HFFc6 (cell line): ENCODE data around the gene CNPY3. TPM values are rescaled to one million over a fixed set of nuclear protein-coding genes. Genes with fewer than 3 reads are reported as not detected.

ENCODE experiments used
- DNase-seq: peaks from one replicate; pipeline ENCODE4 v3.0.0-alpha.2; 2018
- H3K27ac Mint-ChIP-seq: 2 replicates; pipeline ENCODE4 v1.8.0; 2020; ENCODE audit warnings: mild to moderate bottlenecking, mixed read lengths
- H3K27me3 Mint-ChIP-seq: 2 replicates; pipeline ENCODE4 v1.8.0; 2021; ENCODE audit warnings: mild to moderate bottlenecking, moderate library complexity, mixed read lengths; ENCODE audit not compliant: insufficient read depth
- H3K36me3 Mint-ChIP-seq: 2 replicates; pipeline ENCODE4 v1.8.0; 2021; ENCODE audit warnings: low read depth, mixed read lengths
- H3K4me1 Mint-ChIP-seq: 2 replicates; pipeline ENCODE4 v1.8.0; 2020; ENCODE audit warnings: low read depth, mixed read lengths
- H3K4me3 Mint-ChIP-seq: 2 replicates; pipeline ENCODE4 v1.8.0; 2020; ENCODE audit warnings: mild to moderate bottlenecking, moderate library complexity, mixed read lengths
- H3K9me3 Mint-ChIP-seq: 2 replicates; pipeline ENCODE4 v1.8.0; 2020; ENCODE audit warnings: mild to moderate bottlenecking, mixed read lengths
- total RNA-seq, 6 experiments: library from RNA; stranded (reverse); fragmentation: NEBNext Ultra II Directional; extraction: Animal tissue kit (Norgen Biotek cat#: 25700); gene quantifications; 2 replicates in 1 of 6; 3 replicates in 5 of 6; pipeline ENCODE4 v1.2.3, GENCODE V29; 2021
- TF ChIP-seq, protein P1 (sequence below): fragments of 200-600 bp; sonication (generic); IDR thresholded peaks from 2 replicates; pipeline ENCODE4 v1.5.0; 2021; ENCODE audit warnings: antibody characterized with exemption, mild to moderate bottlenecking

CNPY3 gene
- total RNA-seq, 6 experiments from 2014 or later = 38.0 to 51.7 (median 42.5) TPM

DNA sequence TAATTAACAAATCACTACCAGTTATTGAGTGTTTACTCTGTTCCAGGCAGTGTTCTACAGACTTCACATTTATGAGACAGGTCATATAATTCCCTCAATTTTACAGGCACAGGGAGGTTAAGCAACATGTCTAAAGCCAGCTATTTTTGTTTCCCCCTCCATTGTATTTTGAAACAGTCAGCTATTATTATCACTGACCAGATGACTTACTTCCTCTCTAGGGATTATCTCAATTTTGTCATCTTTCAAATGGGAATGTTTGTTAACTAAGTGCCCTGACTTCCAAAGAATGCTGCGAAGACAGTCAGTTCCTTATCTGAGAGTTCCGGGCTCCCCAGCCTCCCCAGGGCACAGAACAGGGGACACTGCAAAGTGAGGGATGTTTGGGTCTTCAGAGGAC, 5.6 kb upstream of the CNPY3 start:
- Mint-ChIP-seq H3K4me1 (peaks cover 14% of the 10 kb centered on the region), H3K27me3 (peaks cover 1% of the 10 kb centered on the region; the same call in 1 of the 2 replicates), H3K4me3 (no peak overlapping the region), H3K9me3 (no peaks in the 10 kb centered on the region), H3K27ac (no peak overlapping the region), H3K36me3 (no peaks in the 10 kb centered on the region)
- DNase-seq = no peak
- TF ChIP-seq, protein P1, sequence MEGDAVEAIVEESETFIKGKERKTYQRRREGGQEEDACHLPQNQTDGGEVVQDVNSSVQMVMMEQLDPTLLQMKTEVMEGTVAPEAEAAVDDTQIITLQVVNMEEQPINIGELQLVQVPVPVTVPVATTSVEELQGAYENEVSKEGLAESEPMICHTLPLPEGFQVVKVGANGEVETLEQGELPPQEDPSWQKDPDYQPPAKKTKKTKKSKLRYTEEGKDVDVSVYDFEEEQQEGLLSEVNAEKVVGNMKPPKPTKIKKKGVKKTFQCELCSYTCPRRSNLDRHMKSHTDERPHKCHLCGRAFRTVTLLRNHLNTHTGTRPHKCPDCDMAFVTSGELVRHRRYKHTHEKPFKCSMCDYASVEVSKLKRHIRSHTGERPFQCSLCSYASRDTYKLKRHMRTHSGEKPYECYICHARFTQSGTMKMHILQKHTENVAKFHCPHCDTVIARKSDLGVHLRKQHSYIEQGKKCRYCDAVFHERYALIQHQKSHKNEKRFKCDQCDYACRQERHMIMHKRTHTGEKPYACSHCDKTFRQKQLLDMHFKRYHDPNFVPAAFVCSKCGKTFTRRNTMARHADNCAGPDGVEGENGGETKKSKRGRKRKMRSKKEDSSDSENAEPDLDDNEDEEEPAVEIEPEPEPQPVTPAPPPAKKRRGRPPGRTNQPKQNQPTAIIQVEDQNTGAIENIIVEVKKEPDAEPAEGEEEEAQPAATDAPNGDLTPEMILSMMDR = no peak

DNA sequence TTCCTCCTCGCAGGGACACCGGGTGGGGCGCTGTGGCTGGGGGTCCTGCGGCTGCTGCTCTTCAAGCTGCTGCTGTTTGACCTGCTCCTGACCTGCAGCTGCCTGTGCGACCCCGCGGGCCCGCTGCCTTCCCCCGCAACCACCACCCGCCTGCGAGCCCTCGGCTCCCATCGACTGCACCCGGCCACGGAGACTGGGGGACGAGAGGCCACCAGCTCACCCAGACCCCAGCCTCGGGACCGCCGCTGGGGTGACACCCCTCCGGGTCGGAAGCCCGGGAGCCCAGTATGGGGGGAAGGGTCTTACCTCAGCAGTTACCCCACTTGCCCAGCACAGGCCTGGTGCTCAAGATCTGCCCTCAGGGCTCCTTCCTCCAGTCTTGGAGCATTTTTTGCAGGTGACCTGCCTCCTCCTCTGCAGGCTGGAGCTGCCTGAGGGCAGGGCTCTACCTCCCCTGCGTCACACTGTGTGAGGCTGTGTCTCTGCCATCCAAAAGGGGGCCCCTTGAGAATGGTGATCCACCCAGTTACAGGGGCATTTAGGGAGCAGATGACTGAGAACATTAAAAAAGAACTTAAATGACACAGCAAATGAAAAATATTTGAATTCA, 3.9 kb upstream of the CNPY3 start:
- peaks cover 1% of the 10 kb centered on the region for H3K27me3 Mint-ChIP-seq
- H3K4me1 Mint-ChIP-seq = peaks cover 19% of the 10 kb centered on the region
- TF ChIP-seq, protein P1 = no peak
- H3K27ac Mint-ChIP-seq = no peak overlapping the region
- DNase-seq = no peak
- no peaks in the 10 kb centered on the region for H3K9me3 Mint-ChIP-seq
- H3K4me3 Mint-ChIP-seq = no peak overlapping the region
- H3K36me3 Mint-ChIP-seq = peaks cover 3% of the 10 kb centered on the region; the same call in 1 of the 2 replicates

DNA sequence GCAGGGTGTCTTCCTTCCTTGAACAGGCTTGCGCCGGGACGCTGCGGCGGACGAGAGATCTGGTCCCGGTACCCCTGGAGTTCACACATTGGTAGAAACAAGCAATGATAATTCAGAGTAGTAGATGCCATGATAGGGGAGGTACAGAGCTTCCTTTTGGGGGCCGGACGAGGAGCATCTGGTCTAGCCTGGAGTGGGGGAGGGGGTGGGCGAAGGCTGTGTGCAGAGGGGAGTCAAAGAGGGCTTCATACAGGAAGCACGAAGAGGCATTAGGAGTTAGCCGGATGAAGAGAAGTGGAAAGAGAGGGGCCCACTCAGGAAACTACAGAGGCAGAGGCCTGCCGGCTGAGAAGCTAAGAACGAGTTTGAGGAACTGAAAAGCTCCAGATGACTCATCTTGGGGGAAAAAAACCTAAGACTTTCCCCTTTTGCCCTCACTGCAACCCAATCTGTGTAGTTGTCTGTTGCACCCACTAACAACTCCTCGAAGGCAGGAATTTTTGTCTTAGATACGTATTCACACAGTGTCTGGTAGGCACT, 611 bp downstream of the CNPY3 start:
- H3K27ac Mint-ChIP-seq = peak overlapping the region; percentile 93
- peaks cover 4% of the 10 kb centered on the region; the same call in 1 of the 2 replicates for H3K36me3 Mint-ChIP-seq
- TF ChIP-seq, protein P1 = no peak
- H3K9me3 Mint-ChIP-seq = no peaks in the 10 kb centered on the region
- H3K4me1 Mint-ChIP-seq = peaks cover 36% of the 10 kb centered on the region
- H3K27me3 Mint-ChIP-seq = peaks cover 1% of the 10 kb centered on the region
- DNase-seq = peak; percentile 77
- H3K4me3 Mint-ChIP-seq = peak overlapping the region; percentile 97

DNA sequence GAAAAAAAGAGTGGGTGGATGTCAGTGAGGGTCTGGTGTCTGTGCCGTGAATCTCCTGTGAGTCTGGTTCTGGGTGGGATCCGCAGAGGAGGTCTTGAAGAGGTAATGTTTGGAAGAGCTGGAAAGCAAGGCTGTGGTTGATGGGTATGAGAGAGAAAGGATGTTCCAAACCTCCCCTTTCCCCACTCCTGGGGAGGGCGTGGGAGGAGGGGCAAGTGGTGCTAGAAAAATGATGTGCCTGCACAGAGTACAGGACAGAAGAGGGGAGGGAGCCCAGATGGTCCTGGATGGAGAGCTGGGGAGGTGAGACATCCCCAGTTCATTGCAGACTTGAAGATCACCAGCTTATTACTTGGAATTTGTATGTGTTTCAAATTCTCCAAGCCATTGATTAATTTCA, 3.1 kb downstream of the CNPY3 start:
- Mint-ChIP-seq H3K27me3 (peaks cover 2% of the 10 kb centered on the region), H3K4me3 (no peak overlapping the region), H3K36me3 (peaks cover 11% of the 10 kb centered on the region; the same call in 1 of the 2 replicates), H3K9me3 (no peaks in the 10 kb centered on the region), H3K4me1 (peaks cover 36% of the 10 kb centered on the region), H3K27ac (no peak overlapping the region)
- TF ChIP-seq, protein P1 = no peak
- no peak for DNase-seq

DNA sequence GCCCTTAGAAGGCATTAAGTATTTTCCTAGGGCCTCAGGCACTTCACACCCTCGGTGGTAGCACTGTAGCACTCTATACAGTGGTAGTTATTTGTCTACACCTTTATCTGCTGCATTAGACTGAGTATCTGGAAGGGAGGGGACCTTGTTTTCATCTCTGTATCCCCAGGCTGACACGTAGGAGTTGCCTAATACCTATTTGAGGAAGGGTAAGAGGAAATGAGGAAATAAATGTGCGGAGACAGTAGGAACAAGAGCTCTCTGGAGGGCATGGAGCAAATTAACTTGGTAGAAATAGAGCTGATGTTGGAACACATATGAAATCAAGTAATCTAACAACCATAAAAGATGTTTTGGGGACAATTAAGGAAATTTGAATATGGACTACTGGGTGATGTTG, 3.9 kb downstream of the CNPY3 start:
- Mint-ChIP-seq H3K27ac (no peak overlapping the region), H3K27me3 (peaks cover 2% of the 10 kb centered on the region), H3K4me1 (peaks cover 35% of the 10 kb centered on the region), H3K4me3 (no peak overlapping the region), H3K9me3 (no peaks in the 10 kb centered on the region), H3K36me3 (peaks cover 11% of the 10 kb centered on the region; the same call in 1 of the 2 replicates)
- DNase-seq = no peak
- TF ChIP-seq, protein P1 = no peak
